Type B pancreatic cell (in vitro differentiated cells): ENCODE data around the gene MT1H. TPM values are rescaled to one million over a fixed set of nuclear protein-coding genes. Genes with fewer than 3 reads are reported as not detected.

ENCODE experiments used
- DNase-seq: peaks from one replicate; pipeline ENCODE4 v3.0.0; 2021; ENCODE audit warnings: mixed read lengths; ENCODE audit not compliant: unreplicated experiment; ENCODE audit errors: extremely low spot score
- H3K27ac Mint-ChIP-seq: 2 replicates; pipeline ENCODE4 v1.8.0; 2021; ENCODE audit warnings: mild to moderate bottlenecking, mixed read lengths
- H3K27me3 Mint-ChIP-seq: 2 replicates; pipeline ENCODE4 v1.8.0; 2021; ENCODE audit warnings: mixed read lengths
- H3K36me3 Mint-ChIP-seq: 2 replicates; pipeline ENCODE4 v1.8.0; 2021; ENCODE audit warnings: mixed read lengths
- H3K4me1 Mint-ChIP-seq: one replicate; pipeline ENCODE4 v1.8.0; 2021; ENCODE audit warnings: mixed read lengths; ENCODE audit not compliant: unreplicated experiment
- H3K4me3 Mint-ChIP-seq: 2 replicates; pipeline ENCODE4 v1.8.0; 2021; ENCODE audit warnings: mild to moderate bottlenecking, mixed read lengths
- H3K9me3 Mint-ChIP-seq: 2 replicates; pipeline ENCODE4 v1.8.0; 2021; ENCODE audit warnings: mixed read lengths
- CTCF ChIP-seq: fragments of 200-600 bp; sonication (generic); conservative IDR thresholded peaks from 2 replicates; pipeline ENCODE4 v1.5.0; 2021; ENCODE audit warnings: antibody characterized with exemption, mild to moderate bottlenecking
- total RNA-seq: library from RNA; stranded (reverse); gene quantifications from 2 replicates; pipeline ENCODE4 v1.2.1, GENCODE V29; 2021; ENCODE audit warnings: low replicate concordance

The MT1H gene
- total RNA-seq, 1 donor from 2014 or later, result 2.2 TPM

- no peaks in the 10 kb centered on the region for H3K9me3 Mint-ChIP-seq
- H3K27me3 Mint-ChIP-seq, result peaks cover 88% of the 10 kb centered on the region
- H3K36me3 Mint-ChIP-seq, result no peaks in the 10 kb centered on the region
- H3K27ac Mint-ChIP-seq, result no peak overlapping the region
- H3K4me3 Mint-ChIP-seq, result peak overlapping the region; percentile 85
- DNase-seq, result no peak
- H3K4me1 Mint-ChIP-seq, result peaks cover 7% of the 10 kb centered on the region
- no peak for TF ChIP-seq CTCF
Observed at GRCh38 chr16:56631197-56631596, 38.4 kb upstream of the MT1H start.

GRCh38 chr16:56631832-56632155, 37.8 kb upstream of the MT1H start:
- H3K4me1 Mint-ChIP-seq, result peaks cover 7% of the 10 kb centered on the region
- no peaks in the 10 kb centered on the region for H3K36me3 Mint-ChIP-seq
- no peaks in the 10 kb centered on the region for H3K9me3 Mint-ChIP-seq
- H3K27me3 Mint-ChIP-seq, result peaks cover 88% of the 10 kb centered on the region
- peak overlapping the region; percentile 85 for H3K4me3 Mint-ChIP-seq
- no peak overlapping the region for H3K27ac Mint-ChIP-seq
- DNase-seq, result no peak
- TF ChIP-seq CTCF, result no peak

GRCh38 chr16:56632156-56632847, 37.3 kb upstream of the MT1H start, which contains the start of gene MT1M:
Gene MT1M (plus strand): TSS chr16:56632659. CDS start chr16:56632732, 73 bp downstream.
- Mint-ChIP-seq H3K27ac (no peak within 1 kb of the TSS), H3K9me3 (no peaks in the 10 kb centered on the region), H3K27me3 (peaks cover 88% of the 10 kb centered on the region), H3K36me3 (no peaks in the 10 kb centered on the region), H3K4me1 (peaks cover 7% of the 10 kb centered on the region), H3K4me3 (peak within 1 kb of the TSS; percentile 85)
- no peak for DNase-seq
- no peak for TF ChIP-seq CTCF

- Mint-ChIP-seq H3K27ac (no peak overlapping the region), H3K4me1 (peaks cover 10% of the 10 kb centered on the region), H3K36me3 (no peaks in the 10 kb centered on the region), H3K9me3 (no peaks in the 10 kb centered on the region), H3K27me3 (peaks cover 93% of the 10 kb centered on the region), H3K4me3 (peak overlapping the region; percentile 67)
- TF ChIP-seq CTCF, result no peak
- no peak for DNase-seq
Observed at GRCh38 chr16:56632848-56633365, 36.7 kb upstream of the MT1H start.

GRCh38 chr16:56633535-56633934, 36.1 kb upstream of the MT1H start:
- Mint-ChIP-seq H3K27ac (no peak overlapping the region), H3K27me3 (peaks cover 96% of the 10 kb centered on the region), H3K36me3 (no peaks in the 10 kb centered on the region), H3K4me1 (peaks cover 11% of the 10 kb centered on the region), H3K4me3 (no peak overlapping the region), H3K9me3 (no peaks in the 10 kb centered on the region)
- TF ChIP-seq CTCF, result no peak
- no peak for DNase-seq
